Gastrocnemius medialis (tissue), 4 donors: ENCODE results near the gene CIITA. TPM values are rescaled to one million over a fixed set of nuclear protein-coding genes. Genes with fewer than 3 reads are reported as not detected.

Source experiments
- ATAC-seq, 2 donors: fragments of 150-250 bp; one replicate each; pipeline ENCODE4 v1.9.1; 2016
- DNase-seq, 2 donors: peaks; one replicate each; pipeline ENCODE4 v3.0.0-alpha.2; 2019
- H3K27ac ChIP-seq, 4 donors: fragments of 200-600 bp; sonication (generic); 1 replicate in 1 of 4; 2 replicates in 3 of 4; pipeline ENCODE4 v1.5.1; 2016 to 2018; ENCODE audit warnings: mild to moderate bottlenecking in 2 of 4, moderate library complexity in 1 of 4
- H3K27me3 ChIP-seq, 3 donors: fragments of 200-600 bp; sonication (generic) in 2 of 3; 1 replicate in 1 of 3; 2 replicates in 2 of 3; pipeline versions ENCODE4 v1.5.1 to v1.6.0; 2016 to 2019; ENCODE audit warnings: mild to moderate bottlenecking in 1 of 3, moderate library complexity in 1 of 3
- H3K36me3 ChIP-seq, 2 donors: fragments of 200-600 bp; sonication (generic) in 1 of 2; one replicate each; pipeline ENCODE4 v1.5.1; 2017 to 2018
- H3K4me1 ChIP-seq, 2 donors: fragments of 200-600 bp; sonication (generic) in 1 of 2; one replicate each; pipeline ENCODE4 v1.5.1; 2016 to 2017; ENCODE audit warnings: mild to moderate bottlenecking in 2 of 2
- H3K4me3 ChIP-seq, 4 donors: fragments of 200-600 bp; sonication (generic) in 3 of 4; 1 replicate in 1 of 4; 2 replicates in 3 of 4; pipeline ENCODE4 v1.5.1; 2016 to 2019; ENCODE audit warnings: mild to moderate bottlenecking in 2 of 4
- H3K9me3 ChIP-seq, 3 donors: fragments of 200-600 bp; sonication (generic) in 2 of 3; 1 replicate in 1 of 3; 2 replicates in 2 of 3; pipeline ENCODE4 v1.5.1; 2016 to 2019
- POLR2A ChIP-seq, 2 donors: fragments of 450-650 bp; IDR thresholded peaks; one replicate each; pipeline ENCODE4 v1.6.1; 2017; ENCODE audit warnings: antibody characterized with exemption in 2 of 2, mild to moderate bottlenecking in 2 of 2, moderate library complexity in 2 of 2
- in situ Hi-C, 4 donors: fragments of 200-750 bp; cut with MboI; loops; one replicate each; pipeline versions ENCODE4 v1.15.0 to v1.8.0; 2017; ENCODE audit warnings: low sequenced_read_pairs in 4 of 4
- intact Hi-C: fragments of 100-400 bp; cut with DNase I; formaldehyde crosslinking; loops from one replicate; pipeline ENCODE4 v1.15.1; 2023; ENCODE audit warnings: low total_unique reads
- total RNA-seq, 4 donors: library from RNA; depleted of rRNA; stranded (reverse); fragments of >200 nt; gene quantifications; one replicate each; pipeline versions ENCODE4 v1.1.0 to v1.2.3, GENCODE V29; 2016
- TF ChIP-seq, protein P1 (sequence below), 5 experiments: fragments of 450-650 bp in 3 of 5; fragments of 200-600 bp in 2 of 5; sonication (generic) in 2 of 5; IDR thresholded peaks in 4 of 5; conservative IDR thresholded peaks in 1 of 5; 1 replicate in 4 of 5; 2 replicates in 1 of 5; pipeline ENCODE4 v1.5.1; 2016 to 2019; ENCODE audit warnings: antibody characterized with exemption in 5 of 5, mild to moderate bottlenecking in 3 of 5, moderate library complexity in 3 of 5

Gene CIITA
- total RNA-seq, 4 donors from 2014 or later = 2.3 to 9.1 (median 5.1) TPM

GRCh38 chr16:10850478-10850850 is 26.5 kb upstream of the CIITA start:
- H3K27ac ChIP-seq = no peak overlapping the region
- no peaks in the 10 kb centered on the region for H3K9me3 ChIP-seq
- TF ChIP-seq POLR2A (IDR thresholded peaks at IDR 0.05) = no peak
- TF ChIP-seq, protein P1, sequence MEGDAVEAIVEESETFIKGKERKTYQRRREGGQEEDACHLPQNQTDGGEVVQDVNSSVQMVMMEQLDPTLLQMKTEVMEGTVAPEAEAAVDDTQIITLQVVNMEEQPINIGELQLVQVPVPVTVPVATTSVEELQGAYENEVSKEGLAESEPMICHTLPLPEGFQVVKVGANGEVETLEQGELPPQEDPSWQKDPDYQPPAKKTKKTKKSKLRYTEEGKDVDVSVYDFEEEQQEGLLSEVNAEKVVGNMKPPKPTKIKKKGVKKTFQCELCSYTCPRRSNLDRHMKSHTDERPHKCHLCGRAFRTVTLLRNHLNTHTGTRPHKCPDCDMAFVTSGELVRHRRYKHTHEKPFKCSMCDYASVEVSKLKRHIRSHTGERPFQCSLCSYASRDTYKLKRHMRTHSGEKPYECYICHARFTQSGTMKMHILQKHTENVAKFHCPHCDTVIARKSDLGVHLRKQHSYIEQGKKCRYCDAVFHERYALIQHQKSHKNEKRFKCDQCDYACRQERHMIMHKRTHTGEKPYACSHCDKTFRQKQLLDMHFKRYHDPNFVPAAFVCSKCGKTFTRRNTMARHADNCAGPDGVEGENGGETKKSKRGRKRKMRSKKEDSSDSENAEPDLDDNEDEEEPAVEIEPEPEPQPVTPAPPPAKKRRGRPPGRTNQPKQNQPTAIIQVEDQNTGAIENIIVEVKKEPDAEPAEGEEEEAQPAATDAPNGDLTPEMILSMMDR (IDR thresholded peaks at IDR 0.05 in 4 of 5, conservative IDR thresholded peaks at IDR 0.05 in 1 of 5) = no peak
- ATAC-seq (no peak), DNase-seq (no peak)
- in situ Hi-C loops (no loop called here), intact Hi-C loops (no loop called here)
- H3K36me3 ChIP-seq = no peaks in the 10 kb centered on the region
- no peaks in the 10 kb centered on the region for H3K27me3 ChIP-seq
- no peak overlapping the region for H3K4me3 ChIP-seq
- no peaks in the 10 kb centered on the region for H3K4me1 ChIP-seq

GRCh38 chr16:10851512-10851911 is 25.5 kb upstream of the CIITA start:
- intact Hi-C loops (no loop called here), in situ Hi-C loops (no loop called here)
- no peaks in the 10 kb centered on the region for H3K27me3 ChIP-seq
- no peak overlapping the region for H3K27ac ChIP-seq
- H3K4me3 ChIP-seq = no peak overlapping the region
- no peaks in the 10 kb centered on the region for H3K36me3 ChIP-seq
- H3K4me1 ChIP-seq = no peaks in the 10 kb centered on the region
- ATAC-seq (no peak), DNase-seq (no peak)
- no peak for TF ChIP-seq POLR2A (IDR thresholded peaks at IDR 0.05)
- TF ChIP-seq, protein P1 (IDR thresholded peaks at IDR 0.05 in 4 of 5, conservative IDR thresholded peaks at IDR 0.05 in 1 of 5) = no peak
- no peaks in the 10 kb centered on the region for H3K9me3 ChIP-seq

DNA sequence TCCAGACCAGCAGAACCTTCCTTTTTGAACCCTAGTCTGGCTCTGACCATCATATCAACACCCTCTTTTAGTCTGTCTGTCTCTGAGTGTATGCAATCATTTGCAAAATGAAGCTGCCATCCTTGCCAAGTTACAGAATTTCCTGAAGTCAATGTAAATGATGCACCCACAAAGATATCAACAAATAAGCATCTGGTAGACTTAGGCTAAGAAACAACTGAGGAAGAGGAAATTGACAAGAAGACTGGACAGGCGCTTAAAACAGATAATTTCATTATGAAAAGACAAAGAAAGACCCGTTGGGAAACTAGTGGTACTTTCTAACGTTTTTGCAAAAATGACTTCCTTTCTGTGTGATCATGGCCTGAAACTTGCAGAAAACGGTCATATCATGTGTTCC is 24.7 kb upstream of the CIITA start:
- TF ChIP-seq, protein P1 (IDR thresholded peaks at IDR 0.05 in 4 of 5, conservative IDR thresholded peaks at IDR 0.05 in 1 of 5) = no peak
- TF ChIP-seq POLR2A (IDR thresholded peaks at IDR 0.05) = no peak
- no peaks in the 10 kb centered on the region for H3K9me3 ChIP-seq
- in situ Hi-C loops (no loop called here), intact Hi-C loops (no loop called here)
- no peaks in the 10 kb centered on the region for H3K4me1 ChIP-seq
- H3K27ac ChIP-seq = no peak overlapping the region
- no peaks in the 10 kb centered on the region for H3K27me3 ChIP-seq
- DNase-seq (no peak), ATAC-seq (no peak)
- H3K36me3 ChIP-seq = no peaks in the 10 kb centered on the region
- H3K4me3 ChIP-seq = no peak overlapping the region

- H3K4me3 ChIP-seq = no peak overlapping the region
- intact Hi-C loops (no loop called here), in situ Hi-C loops (no loop called here)
- no peaks in the 10 kb centered on the region for H3K9me3 ChIP-seq
- DNase-seq (no peak), ATAC-seq (no peak)
- no peak overlapping the region for H3K27ac ChIP-seq
- TF ChIP-seq, protein P1 (IDR thresholded peaks at IDR 0.05 in 4 of 5, conservative IDR thresholded peaks at IDR 0.05 in 1 of 5) = no peak
- no peak for TF ChIP-seq POLR2A (IDR thresholded peaks at IDR 0.05)
- H3K27me3 ChIP-seq = no peaks in the 10 kb centered on the region
- no peaks in the 10 kb centered on the region for H3K4me1 ChIP-seq
- no peaks in the 10 kb centered on the region for H3K36me3 ChIP-seq
Observed at GRCh38 chr16:10852948-10853347, 24.1 kb upstream of the CIITA start.

GRCh38 chr16:10856042-10856441 is 21.0 kb upstream of the CIITA start:
- Histone ChIP-seq H3K4me1 (no peaks in the 10 kb centered on the region), H3K4me3 (no peak overlapping the region), H3K27ac (no peak overlapping the region), H3K27me3 (no peaks in the 10 kb centered on the region), H3K36me3 (no peaks in the 10 kb centered on the region), H3K9me3 (no peaks in the 10 kb centered on the region)
- TF ChIP-seq, protein P1 (IDR thresholded peaks at IDR 0.05 in 4 of 5, conservative IDR thresholded peaks at IDR 0.05 in 1 of 5) = no peak
- no peak for TF ChIP-seq POLR2A (IDR thresholded peaks at IDR 0.05)
- in situ Hi-C loops = no loop called here
- DNase-seq = no peak
- intact Hi-C loops = no loop called here
- ATAC-seq = no peak
